GM18870 (cell line): Measurements from ENCODE around the gene AGBL2.
"Not testable (repeated sequence)": the region's sequence is repeated elsewhere in the genome, so short reads cannot be mapped to it uniquely, and the experiment has no call there.

ENCODE experiments used
- ATAC-seq: cut with Tn5 transposase; IDR thresholded peaks from one replicate; pipeline ENCODE4 v1.9.1; 2021; ENCODE audit warnings: moderate library complexity; ENCODE audit not compliant: unreplicated experiment

The AGBL2 gene, protein sequence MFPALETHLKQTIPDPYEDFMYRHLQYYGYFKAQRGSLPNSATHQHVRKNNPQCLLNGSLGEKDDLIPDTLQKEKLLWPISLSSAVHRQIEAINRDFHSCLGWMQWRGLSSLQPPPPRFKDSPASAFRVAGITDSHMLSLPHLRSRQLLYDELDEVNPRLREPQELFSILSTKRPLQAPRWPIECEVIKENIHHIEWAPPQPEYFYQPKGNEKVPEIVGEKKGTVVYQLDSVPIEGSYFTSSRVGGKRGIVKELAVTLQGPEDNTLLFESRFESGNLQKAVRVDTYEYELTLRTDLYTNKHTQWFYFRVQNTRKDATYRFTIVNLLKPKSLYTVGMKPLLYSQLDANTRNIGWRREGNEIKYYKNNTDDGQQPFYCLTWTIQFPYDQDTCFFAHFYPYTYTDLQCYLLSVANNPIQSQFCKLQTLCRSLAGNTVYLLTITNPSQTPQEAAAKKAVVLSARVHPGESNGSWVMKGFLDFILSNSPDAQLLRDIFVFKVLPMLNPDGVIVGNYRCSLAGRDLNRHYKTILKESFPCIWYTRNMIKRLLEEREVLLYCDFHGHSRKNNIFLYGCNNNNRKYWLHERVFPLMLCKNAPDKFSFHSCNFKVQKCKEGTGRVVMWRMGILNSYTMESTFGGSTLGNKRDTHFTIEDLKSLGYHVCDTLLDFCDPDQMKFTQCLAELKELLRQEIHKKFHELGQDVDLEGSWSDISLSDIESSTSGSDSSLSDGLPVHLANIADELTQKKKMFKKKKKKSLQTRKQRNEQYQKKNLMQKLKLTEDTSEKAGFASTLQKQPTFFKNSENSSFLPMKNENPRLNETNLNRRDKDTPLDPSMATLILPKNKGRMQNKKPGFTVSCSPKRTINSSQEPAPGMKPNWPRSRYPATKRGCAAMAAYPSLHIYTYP

GRCh38 chr11:47715082-47715669, at the start of gene AGBL2:
TSS of gene AGBL2 (minus strand) at chr11:47715369. CDS start at chr11:47714650, 719 bp downstream.
- ATAC-seq = peak; percentile 84

DNA sequence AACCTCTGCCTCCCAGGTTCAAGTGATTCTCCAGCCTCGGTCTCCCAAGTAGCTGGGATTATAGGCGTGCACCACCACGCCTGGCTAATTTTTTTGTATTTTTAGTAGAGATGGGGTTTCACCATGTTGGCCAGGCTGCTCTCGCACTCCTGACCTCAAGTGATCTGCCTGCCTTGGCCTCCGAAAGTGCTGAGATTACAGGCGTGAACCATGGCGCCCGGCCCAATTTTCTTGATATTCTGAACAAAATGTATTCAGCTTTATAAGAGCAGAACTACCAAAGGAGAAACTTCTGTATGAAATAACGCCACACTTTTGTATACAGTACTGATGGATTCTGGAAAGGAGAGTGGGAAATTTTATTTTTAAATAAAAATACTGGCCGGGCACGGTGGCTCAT, 44.1 kb upstream of the AGBL2 start:
- ATAC-seq = not testable (repeated sequence)

DNA sequence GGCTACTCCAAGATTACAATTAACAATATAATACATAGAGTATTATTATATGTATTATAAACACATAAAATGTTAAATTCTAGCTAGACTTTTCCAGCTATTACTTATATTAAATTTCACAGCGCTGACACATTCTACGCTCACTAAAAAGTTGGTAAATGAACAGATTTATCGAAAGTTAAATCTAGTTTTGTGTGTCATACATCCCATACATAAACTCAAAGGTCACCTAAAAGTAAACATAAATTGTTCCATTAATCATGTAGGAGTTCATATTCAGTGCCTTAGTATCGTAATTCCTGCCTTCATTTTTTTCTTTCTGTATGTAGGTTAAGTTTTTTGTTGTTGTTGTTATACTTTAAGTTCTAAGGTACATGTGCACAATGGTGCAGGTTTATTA, 41.0 kb upstream of the AGBL2 start:
- no peak for ATAC-seq

- no peak for ATAC-seq
Measured at GRCh38 chr11:47750725-47751124, 35.6 kb upstream of the AGBL2 start.

DNA sequence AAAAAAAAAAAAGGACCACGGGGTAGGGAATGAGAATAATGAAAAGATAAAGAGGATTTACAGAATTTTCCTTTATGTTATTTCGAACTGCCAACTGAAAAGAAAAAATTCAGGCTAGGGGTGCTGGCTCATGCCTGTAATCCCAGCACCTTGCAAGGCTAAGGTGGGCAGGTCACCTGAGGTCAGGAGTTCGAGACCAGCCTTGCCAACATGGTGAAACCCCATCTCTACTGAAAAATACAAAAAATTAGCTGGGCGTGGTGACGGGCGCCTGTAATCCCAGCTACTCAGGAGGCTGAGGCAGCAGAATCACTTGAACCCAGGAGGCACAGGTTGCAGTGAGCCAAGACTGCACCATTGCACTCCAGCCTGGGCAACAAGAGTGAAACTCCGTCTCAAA, 27.3 kb upstream of the AGBL2 start:
- not testable (repeated sequence) for ATAC-seq

DNA sequence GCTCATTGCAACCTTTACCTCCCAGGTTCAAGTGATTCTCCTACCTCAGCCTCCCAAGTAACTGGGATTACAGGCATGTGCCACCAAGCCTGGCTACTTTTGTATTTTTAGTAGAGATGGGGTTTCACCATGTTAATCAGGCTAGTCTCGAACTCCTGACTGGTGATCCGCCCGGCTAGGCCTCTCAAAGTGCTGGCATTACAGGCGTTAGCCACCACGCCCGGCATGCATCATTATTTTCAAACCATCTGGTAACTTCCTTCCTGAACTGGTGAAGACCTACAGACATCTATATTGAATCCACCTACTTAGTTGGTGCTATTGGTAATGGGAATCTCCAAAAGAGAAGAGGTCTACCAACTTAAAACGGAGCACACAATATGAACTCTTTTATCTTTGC, 22.6 kb upstream of the AGBL2 start:
- ATAC-seq = not testable (repeated sequence)

DNA sequence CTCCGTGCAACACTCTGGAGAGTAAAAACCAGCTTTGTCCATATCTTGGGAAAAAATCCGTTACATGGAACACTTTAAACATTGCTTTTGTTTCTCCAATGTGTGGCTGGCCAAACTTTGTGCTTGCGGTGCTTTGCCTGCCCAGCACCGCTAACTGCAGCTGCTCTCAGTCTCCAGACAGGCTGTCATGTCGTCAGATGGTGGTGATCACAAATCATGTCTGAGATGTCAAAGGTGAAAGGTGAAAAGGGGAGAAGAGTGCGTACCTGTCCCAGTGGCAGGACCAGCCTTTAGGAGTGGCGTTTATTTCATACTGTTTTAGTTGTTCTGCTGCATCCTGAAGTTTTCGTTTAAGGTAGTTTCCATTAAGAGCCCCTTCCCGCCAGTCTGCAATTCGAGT, 17.1 kb upstream of the AGBL2 start:
- no peak for ATAC-seq

DNA sequence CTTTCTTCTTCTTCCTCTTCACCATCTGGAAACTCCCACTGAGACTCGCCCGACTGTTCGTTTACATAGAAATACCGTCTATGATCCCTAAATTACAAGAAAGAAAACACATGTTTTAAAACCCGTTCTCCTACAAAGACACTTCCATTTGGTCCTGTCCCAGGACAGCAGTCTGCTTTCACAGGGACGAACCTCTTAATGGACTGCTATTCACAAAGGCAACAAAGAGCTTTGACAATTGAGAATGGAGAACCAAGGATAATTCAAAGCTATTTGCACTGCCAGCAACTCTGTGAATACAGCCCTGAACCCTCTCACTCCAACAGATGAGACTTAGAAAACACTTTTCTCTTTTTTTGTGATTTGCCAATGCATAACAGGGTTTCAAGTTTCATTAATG, 16.3 kb upstream of the AGBL2 start:
- ATAC-seq = no peak

GRCh38 chr11:47726878-47727514, 11.8 kb upstream of the AGBL2 start:
- ATAC-seq = no peak

GRCh38 chr11:47726118-47726442, 10.9 kb upstream of the AGBL2 start:
- ATAC-seq = no peak

DNA sequence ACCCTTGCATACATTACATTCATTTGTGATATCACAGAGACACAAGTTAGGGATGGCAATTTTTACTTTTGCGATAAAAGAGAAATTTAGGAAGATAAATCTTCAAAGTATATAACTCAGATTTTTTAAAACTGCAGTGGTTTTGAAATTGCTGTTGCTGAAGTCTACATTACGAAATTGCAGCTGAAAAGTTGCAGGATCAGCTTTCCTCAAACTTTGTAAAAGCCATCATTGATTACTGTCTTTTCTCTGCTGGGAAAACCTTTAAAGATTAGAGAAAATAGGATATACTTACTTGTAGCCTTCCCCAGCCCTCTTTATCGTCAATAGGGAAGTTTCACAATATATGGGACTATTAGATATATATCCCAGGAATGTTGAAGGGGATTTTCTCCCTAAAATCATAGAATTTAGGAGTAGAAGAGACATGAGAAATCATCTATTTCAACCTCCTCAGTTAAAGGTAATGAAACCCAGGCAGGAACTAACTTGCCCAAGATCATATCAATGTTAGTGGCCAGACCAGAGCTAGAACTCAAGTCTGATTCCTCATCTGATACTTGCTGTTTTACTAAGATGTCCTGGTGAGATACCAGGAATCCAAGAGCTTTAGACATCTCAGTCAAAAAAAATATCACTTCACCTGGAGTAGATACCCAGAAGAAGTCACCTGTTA, 10.4 kb upstream of the AGBL2 start:
- ATAC-seq = no peak

DNA sequence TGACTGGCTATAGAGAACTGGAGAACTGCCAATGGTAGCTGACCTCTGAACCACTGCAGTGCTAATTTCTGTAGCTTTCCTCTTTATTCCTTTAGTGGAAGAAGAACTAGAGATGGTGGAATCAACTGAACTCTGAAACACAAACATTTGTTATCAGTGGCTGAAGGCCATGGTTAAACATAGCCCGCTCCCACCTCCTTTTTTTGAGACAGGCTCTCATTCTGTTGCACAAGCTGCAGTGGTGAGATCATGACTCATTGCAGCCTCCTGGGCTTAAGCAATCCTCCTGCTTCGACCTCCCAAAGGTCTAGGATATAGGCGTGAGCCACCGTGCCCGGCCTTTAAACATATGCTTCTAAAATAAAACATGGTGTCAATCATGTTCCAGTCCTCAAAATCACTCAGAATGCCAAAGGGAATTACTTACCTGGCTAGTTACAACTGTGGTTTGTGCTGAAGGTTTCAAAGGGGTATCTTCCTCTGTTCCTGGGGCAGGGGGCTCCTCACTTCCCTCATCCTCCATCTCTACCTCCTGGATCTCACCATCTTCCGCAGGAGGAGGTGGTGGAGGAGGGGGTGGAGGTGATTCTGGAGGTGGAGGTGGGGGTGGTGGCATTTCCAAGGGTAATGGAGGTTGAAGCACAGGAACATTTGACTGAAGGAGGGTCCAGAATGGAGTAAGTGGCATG, 9.0 kb upstream of the AGBL2 start:
- no peak for ATAC-seq

GRCh38 chr11:47723041-47723440, 7.9 kb upstream of the AGBL2 start:
- no peak for ATAC-seq

DNA sequence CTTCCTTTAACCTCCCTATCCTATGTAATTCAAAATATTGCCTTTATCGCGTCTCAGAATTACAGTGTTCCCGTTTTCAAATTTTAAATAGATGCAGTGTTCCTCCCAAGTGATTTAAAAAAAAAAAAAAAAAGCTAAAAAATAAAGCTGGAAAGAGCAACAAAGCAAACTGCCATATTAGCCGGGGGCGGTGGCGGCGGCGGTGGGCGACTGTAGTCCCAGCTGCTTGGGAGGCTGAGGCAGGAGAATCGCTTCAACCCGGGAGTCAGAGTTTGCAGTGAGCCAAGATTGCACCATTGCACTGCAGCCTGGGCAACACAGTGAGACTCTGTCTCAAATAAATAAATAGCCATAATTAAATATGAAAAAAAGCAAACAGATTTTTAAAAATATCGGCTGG, 5.5 kb upstream of the AGBL2 start:
- ATAC-seq = no peak

DNA sequence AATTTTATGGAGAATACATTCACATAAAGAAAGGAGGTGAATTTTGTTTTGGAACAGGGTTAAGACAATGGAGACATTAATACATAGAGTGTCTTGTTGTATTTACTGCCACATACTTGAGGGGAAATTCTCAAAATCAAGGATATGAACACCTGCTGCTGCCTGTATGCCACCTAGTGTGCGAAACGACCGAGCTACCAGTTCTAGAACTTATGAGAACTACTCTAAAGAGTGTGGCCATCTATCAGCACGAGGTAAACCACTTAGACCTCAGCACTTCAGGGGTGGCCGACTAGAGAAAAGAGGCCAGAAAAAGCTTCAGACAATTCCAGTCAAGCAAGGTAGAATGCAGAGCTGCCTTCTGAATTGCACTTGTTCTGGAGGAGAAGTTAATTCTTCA, 1.5 kb upstream of the AGBL2 start:
- ATAC-seq = no peak

- ATAC-seq = no peak
Measured at GRCh38 chr11:47714554-47715081, 551 bp downstream of the AGBL2 start.

GRCh38 chr11:47711816-47712215, 3.4 kb downstream of the AGBL2 start:
- ATAC-seq = no peak

DNA sequence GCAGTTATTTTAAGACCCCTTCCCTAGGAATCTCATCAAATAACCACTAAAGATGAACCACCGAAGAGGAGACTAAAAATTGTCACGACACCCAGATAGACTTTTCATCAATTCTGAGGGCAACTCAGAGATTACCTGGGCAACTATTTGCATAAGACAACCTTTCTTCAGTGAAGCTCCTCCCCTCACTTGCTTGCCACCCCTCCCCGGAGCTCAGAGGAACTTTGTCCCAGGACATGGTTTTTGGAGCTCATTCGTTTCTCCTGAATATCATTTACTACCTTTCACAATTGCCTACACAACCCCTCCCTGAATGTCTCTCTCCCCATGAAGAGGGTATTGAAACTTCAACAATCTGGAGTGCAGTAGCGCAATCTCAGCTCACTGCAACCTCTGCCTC, 3.9 kb downstream of the AGBL2 start:
- ATAC-seq = no peak

- not testable (repeated sequence) for ATAC-seq
Measured at GRCh38 chr11:47707275-47707786, 7.8 kb downstream of the AGBL2 start.

DNA sequence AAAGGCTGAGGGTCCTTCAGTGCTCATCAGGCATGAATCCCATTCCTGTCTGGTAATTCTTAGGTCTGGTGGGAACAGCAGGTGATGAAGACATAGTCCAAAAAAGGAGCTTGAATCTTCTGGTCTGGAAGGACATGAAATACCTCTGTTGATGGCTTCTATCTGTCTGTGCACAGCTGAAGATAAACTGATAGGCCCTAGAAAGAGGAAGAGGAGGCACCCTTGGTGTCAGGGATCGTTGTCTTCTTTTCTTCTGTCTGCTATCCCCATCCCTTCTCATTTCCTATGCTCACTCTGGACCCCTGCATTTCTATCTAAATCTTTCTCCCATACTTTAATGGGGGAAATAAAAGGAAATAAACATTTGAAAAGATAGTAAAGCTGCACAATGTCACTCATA, 9.4 kb downstream of the AGBL2 start:
- no peak for ATAC-seq
